H9 (cell line): ENCODE data around the gene B4GALT3. TPM values are rescaled to one million over a fixed set of nuclear protein-coding genes. Genes with fewer than 3 reads are reported as not detected.

Source experiments
- DNase-seq: peaks from one replicate; pipeline ENCODE4 v3.0.0-alpha.2; 2017
- H2AFZ ChIP-seq: one replicate; pipeline ENCODE4 v1.6.1; 2013; ENCODE audit warnings: mild to moderate bottlenecking, low read length, control low read depth, moderate library complexity
- H2AK5ac ChIP-seq: 2 replicates; pipeline ENCODE4 v1.6.1; 2013; ENCODE audit warnings: low read length, control low read depth, mixed read lengths; ENCODE audit not compliant: insufficient read length
- H2BK120ac ChIP-seq: one replicate; pipeline ENCODE4 v1.6.1; 2013; ENCODE audit warnings: low read depth, mild to moderate bottlenecking, low read length, control low read depth, inconsistent platforms; ENCODE audit not compliant: poor library complexity, severe bottlenecking
- H2BK12ac ChIP-seq: 2 replicates; pipeline ENCODE4 v1.6.1; 2013; ENCODE audit warnings: low read length, control low read depth, mixed read lengths, low read depth; ENCODE audit not compliant: insufficient read length
- H2BK15ac ChIP-seq: 2 replicates; pipeline ENCODE4 v1.6.1; 2013; ENCODE audit warnings: low read depth, low read length, control low read depth
- H2BK20ac ChIP-seq: one replicate; pipeline ENCODE4 v1.6.1; 2013; ENCODE audit warnings: low read depth, mild to moderate bottlenecking, low read length, control low read depth, inconsistent platforms; ENCODE audit not compliant: poor library complexity, severe bottlenecking
- H2BK5ac ChIP-seq: 2 replicates; pipeline ENCODE4 v1.6.1; 2013; ENCODE audit warnings: low read length, control low read depth, mixed read lengths; ENCODE audit not compliant: insufficient read length
- H3K14ac ChIP-seq: 2 replicates; pipeline ENCODE4 v1.6.1; 2013; ENCODE audit warnings: low read length, control low read depth; ENCODE audit not compliant: insufficient read depth
- H3K18ac ChIP-seq: 2 replicates; pipeline ENCODE4 v1.6.1; 2013; ENCODE audit warnings: low read depth, mild to moderate bottlenecking, mixed read lengths, low read length, control low read depth; ENCODE audit not compliant: insufficient read length
- H3K23ac ChIP-seq: 2 replicates; pipeline ENCODE4 v1.6.1; 2013; ENCODE audit warnings: low read length, control low read depth, mixed read lengths, low read depth; ENCODE audit not compliant: insufficient read length
- H3K23me2 ChIP-seq: 2 replicates; pipeline ENCODE4 v1.6.1; 2013; ENCODE audit warnings: low read depth, mild to moderate bottlenecking, mixed read lengths, low read length, control low read depth; ENCODE audit not compliant: insufficient read length, poor library complexity, severe bottlenecking
- H3K27ac ChIP-seq: 2 replicates; pipeline ENCODE4 v1.5.1; 2013; ENCODE audit warnings: low read length, control low read depth, mixed read lengths, low read depth; ENCODE audit not compliant: insufficient read length
- H3K27me3 ChIP-seq: 2 replicates; pipeline ENCODE4 v1.6.1; 2013; ENCODE audit warnings: low read length, control low read depth, inconsistent platforms; ENCODE audit not compliant: insufficient read depth
- H3K4ac ChIP-seq: 2 replicates; pipeline ENCODE4 v1.6.1; 2013; ENCODE audit warnings: low read depth, mild to moderate bottlenecking, control low read depth, inconsistent platforms, low read length, moderate library complexity
- H3K4me1 ChIP-seq: 2 replicates; pipeline ENCODE4 v1.6.1; 2013; ENCODE audit warnings: low read length, control low read depth, inconsistent platforms; ENCODE audit not compliant: insufficient read depth
- H3K4me2 ChIP-seq: 2 replicates; pipeline ENCODE4 v1.6.1; 2013; ENCODE audit warnings: low read length, control low read depth, mixed read lengths; ENCODE audit not compliant: insufficient read length, insufficient read depth
- H3K56ac ChIP-seq: 2 replicates; pipeline ENCODE4 v1.6.1; 2013; ENCODE audit warnings: low read depth, mild to moderate bottlenecking, mixed read lengths, low read length, control low read depth; ENCODE audit not compliant: insufficient read length
- H3K79me1 ChIP-seq: 2 replicates; pipeline ENCODE4 v1.6.1; 2013; ENCODE audit warnings: low read depth, mild to moderate bottlenecking, moderate library complexity, low read length, control low read depth, inconsistent platforms; ENCODE audit not compliant: insufficient read depth, poor library complexity, severe bottlenecking
- H3K79me2 ChIP-seq: 2 replicates; pipeline ENCODE4 v1.6.1; 2013; ENCODE audit warnings: low read length, control low read depth, inconsistent platforms; ENCODE audit not compliant: insufficient read depth
- H3K9ac ChIP-seq: 2 replicates; pipeline ENCODE4 v1.6.1; 2013; ENCODE audit warnings: low read length, control low read depth, mixed read lengths; ENCODE audit not compliant: insufficient read length; ENCODE audit errors: extremely low read depth
- H3K9me3 ChIP-seq: one replicate; pipeline ENCODE4 v1.6.1; 2013; ENCODE audit warnings: low read depth, low read length, inconsistent platforms; ENCODE audit not compliant: control insufficient read depth
- H3T11ph ChIP-seq: one replicate; pipeline ENCODE4 v1.6.1; 2013; ENCODE audit warnings: mild to moderate bottlenecking, low read length, control low read depth, inconsistent platforms
- H4K20me1 ChIP-seq: one replicate; pipeline ENCODE4 v1.6.1; 2013; ENCODE audit not compliant: control insufficient read depth, insufficient read length, insufficient read depth
- H4K5ac ChIP-seq: 2 replicates; pipeline ENCODE4 v1.6.1; 2013; ENCODE audit warnings: low read depth, mild to moderate bottlenecking, mixed read lengths, low read length, control low read depth; ENCODE audit not compliant: insufficient read length
- H4K8ac ChIP-seq: replicated peaks from 2 replicates; pipeline ENCODE4 v1.6.1; 2013; ENCODE audit warnings: low read length, control low read depth, mixed read lengths, low read depth; ENCODE audit not compliant: insufficient read length
- H4K91ac ChIP-seq: 2 replicates; pipeline ENCODE4 v1.6.1; 2013; ENCODE audit warnings: low read depth, mild to moderate bottlenecking, moderate library complexity, mixed read lengths, low read length, control low read depth; ENCODE audit not compliant: insufficient read length
- H3K27ac Mint-ChIP-seq, 3 experiments: 2 replicates in 2 of 3; 3 replicates in 1 of 3; pipeline ENCODE4 v1.8.0; 2020 to 2021; ENCODE audit warnings: mixed read lengths in 3 of 3, mild to moderate bottlenecking in 1 of 3, moderate library complexity in 1 of 3
- H3K27me3 Mint-ChIP-seq: 2 replicates; pipeline ENCODE4 v1.8.0; 2021; ENCODE audit warnings: low read depth, mild to moderate bottlenecking, moderate library complexity, mixed read lengths
- H3K36me3 Mint-ChIP-seq, 3 experiments: 2 replicates in 2 of 3; 3 replicates in 1 of 3; pipeline ENCODE4 v1.8.0; 2020 to 2021; ENCODE audit warnings: low read depth in 3 of 3, mixed read lengths in 3 of 3; ENCODE audit not compliant: insufficient read depth in 1 of 3
- H3K4me1 Mint-ChIP-seq, 2 experiments: 2 replicates each; pipeline ENCODE4 v1.8.0; 2020; ENCODE audit warnings: mixed read lengths in 2 of 2
- H3K4me3 Mint-ChIP-seq, 2 experiments: 2 replicates in 1 of 2; 3 replicates in 1 of 2; pipeline ENCODE4 v1.8.0; 2020 to 2021; ENCODE audit warnings: mild to moderate bottlenecking in 2 of 2, mixed read lengths in 2 of 2, moderate library complexity in 1 of 2
- H3K9me3 Mint-ChIP-seq, 2 experiments: 2 replicates in 1 of 2; 3 replicates in 1 of 2; pipeline ENCODE4 v1.8.0; 2020; ENCODE audit warnings: mild to moderate bottlenecking in 2 of 2, mixed read lengths in 2 of 2, moderate library complexity in 1 of 2
- WGBS: extraction: QIAGEN DNeasy Blood & Tissue Kit; methylation state at CpG from one replicate; pipeline ENCODE4 v1.1.7; 2013; ENCODE audit warnings: missing lambda C conversion rate, low lambda C conversion rate, mixed read lengths; ENCODE audit not compliant: insufficient read length; ENCODE audit errors: extremely low coverage; 5-methylcytosine and 5-hydroxymethylcytosine counted together
- total RNA-seq: library from RNA; stranded (reverse); gene quantifications from 2 replicates; pipeline ENCODE4 v1.2.1, GENCODE V29; 2021
- TF ChIP-seq, protein P1 (sequence below): fragments of 200-600 bp; sonication (generic); conservative IDR thresholded peaks from 3 replicates; pipeline ENCODE4 v1.8.0; 2021; ENCODE audit warnings: antibody characterized with exemption, mild to moderate bottlenecking

The B4GALT3 gene
- total RNA-seq, 1 experiment from 2014 or later, result 31.8 TPM

DNA sequence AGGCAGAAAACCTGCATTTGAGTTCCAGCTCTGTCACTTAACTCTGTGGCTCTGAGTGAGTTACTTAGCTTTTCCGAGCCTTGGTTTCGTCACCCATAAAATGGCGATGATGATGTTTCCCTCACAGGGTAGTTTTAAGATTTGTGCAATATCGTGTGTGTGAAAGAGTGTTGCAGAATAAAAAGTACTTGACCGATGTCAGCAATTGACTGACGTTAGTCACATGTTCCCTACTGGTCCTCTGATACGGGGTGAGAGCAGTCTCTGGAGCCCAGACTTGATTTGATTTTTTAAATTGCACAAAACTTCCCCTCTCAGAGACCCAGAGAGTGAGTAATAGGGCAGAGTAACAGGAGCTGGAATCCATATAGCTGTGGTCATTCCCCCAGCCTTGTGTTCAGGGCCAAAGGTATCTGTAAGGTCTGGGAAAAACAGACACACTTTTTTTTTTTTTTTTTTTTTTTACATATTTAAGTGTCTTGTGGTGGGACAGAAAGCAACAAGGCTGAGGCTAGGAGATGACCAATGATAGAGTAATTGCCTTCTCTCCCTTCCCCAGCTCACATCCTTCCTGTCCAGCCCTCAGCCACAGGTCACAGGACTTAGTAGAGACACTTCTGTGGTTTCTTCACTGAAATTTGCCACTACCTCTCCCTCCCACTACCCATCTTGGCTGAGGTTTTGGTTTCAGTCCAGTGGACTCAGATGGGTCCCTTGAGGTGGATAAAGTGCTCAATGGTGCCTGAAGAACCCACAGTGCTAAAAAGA lies 39.8 kb upstream of the B4GALT3 start:
- H3K4me2 ChIP-seq, result no peak overlapping the region
- H3K4me3 Mint-ChIP-seq, result no peak overlapping the region
- H3K27ac ChIP-seq, result no peak overlapping the region

More for the DNA sequence above, 39.8 kb upstream of the B4GALT3 start:
- no peak overlapping the region for H3K56ac ChIP-seq
- no peak for DNase-seq
- H4K20me1 ChIP-seq, result no peaks in the 10 kb centered on the region
- peaks cover 12 to 29% (median 28%) of the 10 kb centered on the region in 3 experiments; a peak in 6 of 7 replicates for H3K36me3 Mint-ChIP-seq
- H2BK15ac ChIP-seq, result no peak overlapping the region
- no peak overlapping the region for H2BK12ac ChIP-seq
- no peak overlapping the region for H4K8ac ChIP-seq
- H3K18ac ChIP-seq, result no peak overlapping the region
- peaks cover 4% of the 10 kb centered on the region; the same call in 1 of the 2 replicates for H3K4me1 ChIP-seq
- H3K4ac ChIP-seq, result no peak overlapping the region
- H2AK5ac ChIP-seq, result no peak overlapping the region
- peak overlapping the region in 1 of 3 experiments; percentile 86; a peak in 1 of 7 replicates for H3K27ac Mint-ChIP-seq
- no CpG with 5 or more reads among the region's 7 CpGs for WGBS
- no peaks in the 10 kb centered on the region for H3K27me3 Mint-ChIP-seq
- no peak overlapping the region for H3K14ac ChIP-seq
- no peak overlapping the region for H2AFZ ChIP-seq
- H2BK20ac ChIP-seq, result no peak overlapping the region
- H3K9ac ChIP-seq, result no peak overlapping the region
- H3K79me2 ChIP-seq, result no peaks in the 10 kb centered on the region
- no peak overlapping the region for H2BK120ac ChIP-seq
- H3K79me1 ChIP-seq, result no peaks in the 10 kb centered on the region
- H3T11ph ChIP-seq, result no peak overlapping the region
- no peaks in the 10 kb centered on the region for H3K9me3 Mint-ChIP-seq
- peaks cover 17 to 28% of the 10 kb centered on the region in 2 experiments for H3K4me1 Mint-ChIP-seq
- H3K23ac ChIP-seq, result no peak overlapping the region
- no peaks in the 10 kb centered on the region for H3K27me3 ChIP-seq
- H3K23me2 ChIP-seq, result no peaks in the 10 kb centered on the region
- H2BK5ac ChIP-seq, result no peak overlapping the region
- TF ChIP-seq, protein P1, sequence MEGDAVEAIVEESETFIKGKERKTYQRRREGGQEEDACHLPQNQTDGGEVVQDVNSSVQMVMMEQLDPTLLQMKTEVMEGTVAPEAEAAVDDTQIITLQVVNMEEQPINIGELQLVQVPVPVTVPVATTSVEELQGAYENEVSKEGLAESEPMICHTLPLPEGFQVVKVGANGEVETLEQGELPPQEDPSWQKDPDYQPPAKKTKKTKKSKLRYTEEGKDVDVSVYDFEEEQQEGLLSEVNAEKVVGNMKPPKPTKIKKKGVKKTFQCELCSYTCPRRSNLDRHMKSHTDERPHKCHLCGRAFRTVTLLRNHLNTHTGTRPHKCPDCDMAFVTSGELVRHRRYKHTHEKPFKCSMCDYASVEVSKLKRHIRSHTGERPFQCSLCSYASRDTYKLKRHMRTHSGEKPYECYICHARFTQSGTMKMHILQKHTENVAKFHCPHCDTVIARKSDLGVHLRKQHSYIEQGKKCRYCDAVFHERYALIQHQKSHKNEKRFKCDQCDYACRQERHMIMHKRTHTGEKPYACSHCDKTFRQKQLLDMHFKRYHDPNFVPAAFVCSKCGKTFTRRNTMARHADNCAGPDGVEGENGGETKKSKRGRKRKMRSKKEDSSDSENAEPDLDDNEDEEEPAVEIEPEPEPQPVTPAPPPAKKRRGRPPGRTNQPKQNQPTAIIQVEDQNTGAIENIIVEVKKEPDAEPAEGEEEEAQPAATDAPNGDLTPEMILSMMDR, result no peak
- no peaks in the 10 kb centered on the region for H3K9me3 ChIP-seq
- no peak overlapping the region for H4K91ac ChIP-seq
- H4K5ac ChIP-seq, result no peak overlapping the region
